GM15510 (cell line): Measurements from ENCODE around the gene SCAP.

Experiments
- POLR2A ChIP-seq: IDR thresholded peaks from 3 replicates; pipeline ENCODE4 v1.6.1; 2011; ENCODE audit warnings: borderline replicate concordance; ENCODE audit not compliant: insufficient read length; ENCODE audit errors: extremely low read depth

The SCAP gene

GRCh38 chr3:47475570-47476329, at the start of gene SCAP:
Gene SCAP, minus strand, starts transcription at chr3:47475941. Its CDS starts 32,948 bp downstream, at chr3:47442993.
- peak; percentile 74 for TF ChIP-seq POLR2A

GRCh38 chr3:47523310-47524073, 47.8 kb upstream of the SCAP start:
- TF ChIP-seq POLR2A = no peak

- TF ChIP-seq POLR2A = no peak
These were observed 46.6 kb upstream of the SCAP start for GRCh38 chr3:47522082-47522987.

- TF ChIP-seq POLR2A = no peak
These were observed 45.0 kb upstream of the SCAP start for GRCh38 chr3:47520756-47521155.

GRCh38 chr3:47517937-47518336, 42.2 kb upstream of the SCAP start:
- no peak for TF ChIP-seq POLR2A

GRCh38 chr3:47515864-47516319, 40.2 kb upstream of the SCAP start:
- no peak for TF ChIP-seq POLR2A

GRCh38 chr3:47515100-47515499, 39.4 kb upstream of the SCAP start:
- no peak for TF ChIP-seq POLR2A

- peak; percentile 83 for TF ChIP-seq POLR2A
These were observed 37.6 kb upstream of the SCAP start, which contains the start of gene ELP6 for GRCh38 chr3:47513125-47513929. Gene ELP6, minus strand, starts transcription at chr3:47513712. Its CDS starts 122 bp downstream, at chr3:47513590.

- peak; percentile 16 for TF ChIP-seq POLR2A
These were observed 36.8 kb upstream of the SCAP start for GRCh38 chr3:47512416-47513124.

GRCh38 chr3:47504113-47504512, 28.4 kb upstream of the SCAP start:
- no peak for TF ChIP-seq POLR2A

- TF ChIP-seq POLR2A = no peak
These were observed 27.3 kb upstream of the SCAP start for GRCh38 chr3:47503033-47503432.

GRCh38 chr3:47496892-47497291, 21.2 kb upstream of the SCAP start:
- TF ChIP-seq POLR2A = no peak

- no peak for TF ChIP-seq POLR2A
These were observed 20.1 kb upstream of the SCAP start for GRCh38 chr3:47495886-47496285.
